Activated T-helper 1 cell treated with anti-CD3 and anti-CD28 coated beads, Interleukin-2, amount 50 U/mL, for 16 hours (primary cell): Measurements from ENCODE around the gene SMURF1.

Experiments used
- DNase-seq, 2 donors: peaks; one replicate each; pipeline ENCODE4 v3.0.0-alpha.2; 2020; ENCODE audit warnings: low read depth in 1 of 2, low spot score in 1 of 2

The SMURF1 gene

GRCh38 chr7:99030951-99031350 lies 113.0 kb downstream of the SMURF1 start:
- no peak for DNase-seq

- no peak for DNase-seq
Observed at GRCh38 chr7:99030457-99030856, 113.5 kb downstream of the SMURF1 start.

GRCh38 chr7:99029466-99030435 lies 114.2 kb downstream of the SMURF1 start:
- no peak for DNase-seq

- no peak for DNase-seq
Observed at GRCh38 chr7:99028261-99028973, 115.5 kb downstream of the SMURF1 start.

GRCh38 chr7:99027841-99028240 lies 116.1 kb downstream of the SMURF1 start:
- no peak for DNase-seq

- DNase-seq, result no peak
Observed at GRCh38 chr7:99027241-99027640, 116.7 kb downstream of the SMURF1 start.

GRCh38 chr7:99024066-99024465 lies 119.8 kb downstream of the SMURF1 start:
- no peak for DNase-seq

- DNase-seq, result no peak
Observed at GRCh38 chr7:99021941-99022560, 121.9 kb downstream of the SMURF1 start.

- no peak for DNase-seq
Observed at GRCh38 chr7:99020413-99020715, 123.5 kb downstream of the SMURF1 start.

GRCh38 chr7:99019523-99020412 lies 124.1 kb downstream of the SMURF1 start:
- DNase-seq, result no peak

- DNase-seq, result no peak
Observed at GRCh38 chr7:99016196-99016595, 127.7 kb downstream of the SMURF1 start.

GRCh38 chr7:99014113-99014985 lies 129.6 kb downstream of the SMURF1 start:
- DNase-seq, result no peak

GRCh38 chr7:99013266-99014112 lies 130.4 kb downstream of the SMURF1 start:
- no peak for DNase-seq

- DNase-seq, result no peak
Observed at GRCh38 chr7:99012722-99013121, 131.2 kb downstream of the SMURF1 start.

GRCh38 chr7:99011706-99012404 lies 132.1 kb downstream of the SMURF1 start:
- DNase-seq, result no peak

GRCh38 chr7:99011341-99011705 lies 132.6 kb downstream of the SMURF1 start:
- DNase-seq, result no peak

GRCh38 chr7:99010281-99010680 lies 133.6 kb downstream of the SMURF1 start:
- no peak for DNase-seq

GRCh38 chr7:99008921-99009530 lies 134.9 kb downstream of the SMURF1 start:
- DNase-seq, result no peak
